Endometrium (tissue), 2 donors: ENCODE results near the gene DSTYK.
"Not testable (repeated sequence)": the region's sequence is repeated elsewhere in the genome, so short reads cannot be mapped to it uniquely, and the experiment has no call there.

Experiments
- FAIRE-seq: peaks from 2 replicates; lab custom pipeline; 2012; peaks lifted over from hg19 to GRCh38; lab: Jason Lieb, UNC
- donor health status: control.
- donor health status: control.

DSTYK gene

GRCh38 chr1:205240118-205240517 is 28.6 kb upstream of the DSTYK start:
- FAIRE-seq = no peak

- FAIRE-seq = no peak
These were observed 27.6 kb upstream of the DSTYK start for GRCh38 chr1:205239078-205239477.

GRCh38 chr1:205237526-205238484 is 26.3 kb upstream of the DSTYK start:
- FAIRE-seq = no peak

- FAIRE-seq = no peak
These were observed 25.5 kb upstream of the DSTYK start for GRCh38 chr1:205236951-205237475.

GRCh38 chr1:205236526-205236925 is 25.0 kb upstream of the DSTYK start:
- FAIRE-seq = no peak

GRCh38 chr1:205235951-205236350 is 24.4 kb upstream of the DSTYK start:
- no peak for FAIRE-seq

GRCh38 chr1:205233986-205234385 is 22.5 kb upstream of the DSTYK start:
- FAIRE-seq = not testable (repeated sequence)

- no peak for FAIRE-seq
These were observed 21.5 kb upstream of the DSTYK start for GRCh38 chr1:205232945-205233397.

GRCh38 chr1:205232127-205232820 is 20.8 kb upstream of the DSTYK start:
- no peak for FAIRE-seq

GRCh38 chr1:205230982-205231381 is 19.5 kb upstream of the DSTYK start:
- FAIRE-seq = no peak

GRCh38 chr1:205229916-205230700 is 18.6 kb upstream of the DSTYK start:
- no peak for FAIRE-seq

GRCh38 chr1:205229399-205229871 is 17.9 kb upstream of the DSTYK start:
- FAIRE-seq = no peak

- no peak for FAIRE-seq
These were observed 16.6 kb upstream of the DSTYK start for GRCh38 chr1:205228093-205228521.

- FAIRE-seq = no peak
These were observed 16.1 kb upstream of the DSTYK start, which contains the start of gene TMCC2 for GRCh38 chr1:205227584-205228013. TSS of gene TMCC2 (plus strand) at chr1:205227946. CDS start at chr1:205228565, 619 bp downstream.

GRCh38 chr1:205226868-205227583 is 15.5 kb upstream of the DSTYK start:
- no peak for FAIRE-seq

- FAIRE-seq = no peak
These were observed 14.6 kb upstream of the DSTYK start for GRCh38 chr1:205225901-205226765.

- FAIRE-seq = no peak
These were observed 13.2 kb upstream of the DSTYK start for GRCh38 chr1:205224736-205225135.

- no peak for FAIRE-seq
These were observed 8.9 kb upstream of the DSTYK start for GRCh38 chr1:205220421-205220820.

- FAIRE-seq = no peak
These were observed 5.9 kb upstream of the DSTYK start for GRCh38 chr1:205217418-205217817.

GRCh38 chr1:205216588-205216987 is 5.1 kb upstream of the DSTYK start:
- no peak for FAIRE-seq
